WTC11 (cell line): Measurements from ENCODE around the gene SPACA9. TPM values are rescaled to one million over a fixed set of nuclear protein-coding genes. Genes with fewer than 3 reads are reported as not detected.

Source experiments
- ATF6 ChIP-seq: sonication (generic); formaldehyde crosslinking; IDR thresholded peaks from 2 replicates; pipeline ENCODE4 v1.8.1; 2023; ENCODE audit warnings: mild to moderate bottlenecking, missing genetic modification reagents
- CTCF ChIP-seq: fragments of 200-600 bp; IDR thresholded peaks from 2 replicates; pipeline ENCODE4 v1.8.0; 2022; ENCODE audit warnings: antibody characterized with exemption
- E2F5 ChIP-seq: sonication (generic); formaldehyde crosslinking; IDR thresholded peaks from 2 replicates; pipeline ENCODE4 v1.8.1; 2022; ENCODE audit warnings: mild to moderate bottlenecking, moderate library complexity, missing genetic modification reagents
- HMGXB4 ChIP-seq: sonication (generic); formaldehyde crosslinking; IDR thresholded peaks from 2 replicates; pipeline ENCODE4 v1.8.1; 2023; ENCODE audit warnings: mild to moderate bottlenecking, moderate library complexity, missing genetic modification reagents
- JUN ChIP-seq: sonication (generic); formaldehyde crosslinking; IDR thresholded peaks from 2 replicates; pipeline ENCODE4 v1.8.0; 2023; ENCODE audit warnings: mild to moderate bottlenecking, missing genetic modification reagents
- KAT7 ChIP-seq: sonication (generic); formaldehyde crosslinking; IDR thresholded peaks from 2 replicates; pipeline ENCODE4 v1.8.1; 2023; ENCODE audit warnings: missing genetic modification reagents, mild to moderate bottlenecking, borderline replicate concordance
- NFATC4 ChIP-seq: fragments of 250-450 bp; sonication (Bioruptor Pico); IDR thresholded peaks from 2 replicates; pipeline ENCODE4 v1.9.0; 2021; ENCODE audit warnings: mild to moderate bottlenecking
- NFYB ChIP-seq: sonication (generic); formaldehyde crosslinking; conservative IDR thresholded peaks from 2 replicates; pipeline ENCODE4 v1.8.0; 2022; ENCODE audit warnings: low read depth, missing genetic modification reagents
- NR1H2 ChIP-seq: sonication (generic); formaldehyde crosslinking; IDR thresholded peaks from 2 replicates; pipeline ENCODE4 v1.9.0; 2021; ENCODE audit warnings: mild to moderate bottlenecking, moderate library complexity, missing genetic modification reagents
- NR2C2 ChIP-seq: sonication (generic); formaldehyde crosslinking; IDR thresholded peaks from 2 replicates; pipeline ENCODE4 v1.8.0; 2022; ENCODE audit warnings: mild to moderate bottlenecking, missing genetic modification reagents
- NR3C1 ChIP-seq: sonication (generic); formaldehyde crosslinking; conservative IDR thresholded peaks from 2 replicates; pipeline ENCODE4 v1.8.1; 2023; ENCODE audit warnings: low read depth, mild to moderate bottlenecking, missing genetic modification reagents
- OVOL2 ChIP-seq: fragments of 250-450 bp; sonication (Bioruptor Pico); IDR thresholded peaks from 2 replicates; pipeline ENCODE4 v1.9.0; 2021; ENCODE audit warnings: mild to moderate bottlenecking, borderline replicate concordance
- PREB ChIP-seq: sonication (generic); formaldehyde crosslinking; IDR thresholded peaks from 2 replicates; pipeline ENCODE4 v1.8.1; 2022; ENCODE audit warnings: mild to moderate bottlenecking, missing genetic modification reagents, moderate library complexity, borderline replicate concordance
- SMAD3 ChIP-seq: sonication (generic); formaldehyde crosslinking; IDR thresholded peaks from 2 replicates; pipeline ENCODE4 v1.8.0; 2022; ENCODE audit warnings: missing genetic modification reagents, mild to moderate bottlenecking, borderline replicate concordance
- SOX15 ChIP-seq: fragments of 250-450 bp; sonication (Bioruptor Pico); IDR thresholded peaks from 2 replicates; pipeline ENCODE4 v1.9.0; 2021; ENCODE audit warnings: mild to moderate bottlenecking
- STAT6 ChIP-seq: sonication (generic); formaldehyde crosslinking; conservative IDR thresholded peaks from 2 replicates; pipeline ENCODE4 v1.8.1; 2023; ENCODE audit warnings: mild to moderate bottlenecking, low read depth, missing genetic modification reagents, moderate library complexity
- TEAD1 ChIP-seq: sonication (generic); formaldehyde crosslinking; IDR thresholded peaks from 2 replicates; pipeline ENCODE4 v1.8.0; 2022; ENCODE audit warnings: mild to moderate bottlenecking, missing genetic modification reagents
- TEAD4 ChIP-seq: sonication (generic); formaldehyde crosslinking; IDR thresholded peaks from 2 replicates; pipeline ENCODE4 v1.8.0; 2022; ENCODE audit warnings: mild to moderate bottlenecking, missing genetic modification reagents
- TP53 ChIP-seq: sonication (generic); formaldehyde crosslinking; IDR thresholded peaks from 2 replicates; pipeline ENCODE4 v1.8.1; 2023; ENCODE audit warnings: mild to moderate bottlenecking, missing genetic modification reagents
- USF1 ChIP-seq: sonication (generic); formaldehyde crosslinking; IDR thresholded peaks from 2 replicates; pipeline ENCODE4 v1.8.0; 2022; ENCODE audit warnings: mild to moderate bottlenecking, missing genetic modification reagents
- USF2 ChIP-seq: sonication (generic); formaldehyde crosslinking; IDR thresholded peaks from 2 replicates; pipeline ENCODE4 v1.8.1; 2023; ENCODE audit warnings: mild to moderate bottlenecking, missing genetic modification reagents, moderate library complexity
- ZNF138 ChIP-seq: sonication (generic); formaldehyde crosslinking; conservative IDR thresholded peaks from 2 replicates; pipeline ENCODE4 v1.8.1; 2022; ENCODE audit warnings: mild to moderate bottlenecking, moderate library complexity, missing genetic modification reagents
- ZNF512 ChIP-seq: sonication (generic); formaldehyde crosslinking; IDR thresholded peaks from 2 replicates; pipeline ENCODE4 v1.8.1; 2022; ENCODE audit warnings: missing genetic modification reagents, borderline replicate concordance
- total RNA-seq: library from RNA; stranded (reverse); gene quantifications from 3 replicates; pipeline ENCODE4 v1.2.3, GENCODE V29; 2021

SPACA9 gene
- total RNA-seq, 1 experiment from 2014 or later: 0.48 TPM

GRCh38 chr9:132877824-132878694 is 639 bp upstream of the SPACA9 start, which contains the start of gene AK8 (continued):
- TF ChIP-seq KAT7 (no peak), NR1H2 (CRISPR knock-in tag) (no peak), NFYB (CRISPR knock-in tag) (no peak), TEAD1 (CRISPR knock-in tag) (0 out of 2 replicates have a peak, but pooled peaks have one; percentile 30), CTCF (no peak), TP53 (CRISPR knock-in tag) (no peak), ZNF138 (CRISPR knock-in tag) (no peak), PREB (CRISPR knock-in tag) (no peak), TEAD4 (CRISPR knock-in tag) (no peak), ZNF512 (CRISPR knock-in tag) (no peak), USF1 (CRISPR knock-in tag) (no peak), NR3C1 (CRISPR knock-in tag) (no peak), ATF6 (CRISPR knock-in tag) (no peak), USF2 (CRISPR knock-in tag) (peak; percentile 17; the same call in 1 of the 2 replicates), JUN (CRISPR knock-in tag) (no peak), STAT6 (CRISPR knock-in tag) (no peak), OVOL2 (no peak), HMGXB4 (CRISPR knock-in tag) (peak; percentile 40; the same call in 1 of the 2 replicates), NFATC4 (CRISPR knock-in tag) (no peak), NR2C2 (no peak), SOX15 (CRISPR knock-in tag) (no peak), E2F5 (CRISPR knock-in tag) (0 out of 2 replicates have a peak, but pooled peaks have one; percentile 38), SMAD3 (CRISPR knock-in tag) (no peak)
